Thoracic aorta (tissue), 2 donors: ENCODE results near the gene MPO. TPM values are rescaled to one million over a fixed set of nuclear protein-coding genes. Genes with fewer than 3 reads are reported as not detected.

Source experiments
- ATAC-seq: fragments of 150-250 bp; one replicate; pipeline ENCODE4 v1.8.0; 2017; ENCODE audit warnings: low read depth; ENCODE audit not compliant: insufficient number of reproducible peaks, low FRiP score
- DNase-seq: peaks from one replicate; pipeline ENCODE4 v3.0.0-alpha.2; 2020; ENCODE audit warnings: low spot score
- H3K27ac ChIP-seq, 2 donors: fragments of 200-600 bp; sonication (generic); 1 replicate in 1 of 2; 2 replicates in 1 of 2; pipeline ENCODE4 v1.5.1; 2016; ENCODE audit warnings: mild to moderate bottlenecking in 2 of 2, moderate library complexity in 2 of 2
- H3K27me3 ChIP-seq: fragments of 200-600 bp; sonication (generic); replicated peaks from 2 replicates; pipeline ENCODE4 v1.6.0; 2016; ENCODE audit warnings: mild to moderate bottlenecking; ENCODE audit not compliant: insufficient read depth
- H3K36me3 ChIP-seq: fragments of 200-600 bp; sonication (generic); one replicate; pipeline ENCODE4 v1.5.1; 2016
- H3K4me1 ChIP-seq, 2 donors: fragments of 200-600 bp; sonication (generic); 1 replicate in 1 of 2; 2 replicates in 1 of 2; pipeline versions ENCODE4 v1.5.1 to v1.6.0; 2016; ENCODE audit warnings: low read depth in 2 of 2, mild to moderate bottlenecking in 1 of 2; ENCODE audit not compliant: control insufficient read depth in 1 of 2
- H3K4me3 ChIP-seq: fragments of 200-600 bp; sonication (generic); 2 replicates; pipeline ENCODE4 v1.5.1; 2016; ENCODE audit warnings: mild to moderate bottlenecking
- H3K9me3 ChIP-seq: fragments of 200-600 bp; sonication (generic); 2 replicates; pipeline ENCODE4 v1.5.1; 2016
- total RNA-seq, 2 donors: library from RNA; depleted of rRNA; stranded (reverse); fragments of >200 nt; gene quantifications; one replicate each; pipeline versions ENCODE4 v1.1.0 to v1.2.3, GENCODE V29; 2016
- TF ChIP-seq, protein P1 (sequence below): fragments of 200-600 bp; sonication (generic); IDR thresholded peaks from one replicate; pipeline ENCODE4 v1.5.1; 2019; ENCODE audit warnings: antibody characterized with exemption

MPO gene
- total RNA-seq, 2 donors from 2014 or later, result 0.14 TPM; not detected in 1

DNA sequence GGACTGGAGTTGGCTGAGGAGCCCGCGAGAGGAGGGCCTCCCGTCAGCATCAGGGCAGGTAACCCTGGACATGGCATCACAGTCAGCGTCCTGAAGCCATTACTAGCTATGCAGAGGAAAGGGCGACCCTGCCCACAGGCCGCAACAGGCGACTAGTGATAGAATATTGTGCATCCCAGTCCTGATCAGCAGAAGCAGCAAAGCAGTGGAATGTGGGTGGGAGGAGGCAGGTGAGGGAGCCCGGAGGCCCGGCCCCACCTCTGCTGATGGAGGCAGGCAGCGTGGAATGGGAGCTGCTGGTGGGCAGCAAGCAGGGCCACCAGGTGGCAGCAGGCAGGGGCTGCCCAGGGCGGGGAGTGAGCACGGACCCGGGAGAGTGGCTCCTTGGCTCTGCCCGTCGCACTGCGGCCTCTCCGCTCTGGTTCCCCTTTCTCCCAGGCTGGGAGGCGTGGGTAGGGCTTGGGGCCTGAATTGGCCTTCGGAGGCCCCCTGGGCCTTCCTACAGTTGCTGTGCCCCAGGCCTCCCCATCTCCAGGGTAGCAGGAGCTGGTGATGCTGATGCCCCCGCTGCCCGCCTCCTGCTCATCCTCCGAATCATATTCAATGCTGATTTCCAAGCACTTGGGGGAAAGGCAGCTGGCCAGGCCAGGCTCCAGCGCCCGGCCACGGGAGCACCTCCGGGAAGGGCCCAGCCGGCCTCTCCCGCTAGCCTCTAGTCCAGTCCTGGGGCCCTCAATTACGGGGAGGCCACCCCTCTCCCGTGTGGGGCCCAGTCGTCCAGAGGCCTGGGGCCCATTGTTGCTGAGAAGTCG lies 27.6 kb upstream of the MPO start:
- H3K4me3 ChIP-seq, result no peak overlapping the region
- TF ChIP-seq, protein P1, sequence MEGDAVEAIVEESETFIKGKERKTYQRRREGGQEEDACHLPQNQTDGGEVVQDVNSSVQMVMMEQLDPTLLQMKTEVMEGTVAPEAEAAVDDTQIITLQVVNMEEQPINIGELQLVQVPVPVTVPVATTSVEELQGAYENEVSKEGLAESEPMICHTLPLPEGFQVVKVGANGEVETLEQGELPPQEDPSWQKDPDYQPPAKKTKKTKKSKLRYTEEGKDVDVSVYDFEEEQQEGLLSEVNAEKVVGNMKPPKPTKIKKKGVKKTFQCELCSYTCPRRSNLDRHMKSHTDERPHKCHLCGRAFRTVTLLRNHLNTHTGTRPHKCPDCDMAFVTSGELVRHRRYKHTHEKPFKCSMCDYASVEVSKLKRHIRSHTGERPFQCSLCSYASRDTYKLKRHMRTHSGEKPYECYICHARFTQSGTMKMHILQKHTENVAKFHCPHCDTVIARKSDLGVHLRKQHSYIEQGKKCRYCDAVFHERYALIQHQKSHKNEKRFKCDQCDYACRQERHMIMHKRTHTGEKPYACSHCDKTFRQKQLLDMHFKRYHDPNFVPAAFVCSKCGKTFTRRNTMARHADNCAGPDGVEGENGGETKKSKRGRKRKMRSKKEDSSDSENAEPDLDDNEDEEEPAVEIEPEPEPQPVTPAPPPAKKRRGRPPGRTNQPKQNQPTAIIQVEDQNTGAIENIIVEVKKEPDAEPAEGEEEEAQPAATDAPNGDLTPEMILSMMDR, result no peak
- no peak for ATAC-seq
- peaks cover 5% of the 10 kb centered on the region for H3K36me3 ChIP-seq
- H3K4me1 ChIP-seq, result no peaks in the 10 kb centered on the region
- DNase-seq, result no peak
- H3K9me3 ChIP-seq, result no peaks in the 10 kb centered on the region
- no peak overlapping the region for H3K27ac ChIP-seq
- no peaks in the 10 kb centered on the region for H3K27me3 ChIP-seq

DNA sequence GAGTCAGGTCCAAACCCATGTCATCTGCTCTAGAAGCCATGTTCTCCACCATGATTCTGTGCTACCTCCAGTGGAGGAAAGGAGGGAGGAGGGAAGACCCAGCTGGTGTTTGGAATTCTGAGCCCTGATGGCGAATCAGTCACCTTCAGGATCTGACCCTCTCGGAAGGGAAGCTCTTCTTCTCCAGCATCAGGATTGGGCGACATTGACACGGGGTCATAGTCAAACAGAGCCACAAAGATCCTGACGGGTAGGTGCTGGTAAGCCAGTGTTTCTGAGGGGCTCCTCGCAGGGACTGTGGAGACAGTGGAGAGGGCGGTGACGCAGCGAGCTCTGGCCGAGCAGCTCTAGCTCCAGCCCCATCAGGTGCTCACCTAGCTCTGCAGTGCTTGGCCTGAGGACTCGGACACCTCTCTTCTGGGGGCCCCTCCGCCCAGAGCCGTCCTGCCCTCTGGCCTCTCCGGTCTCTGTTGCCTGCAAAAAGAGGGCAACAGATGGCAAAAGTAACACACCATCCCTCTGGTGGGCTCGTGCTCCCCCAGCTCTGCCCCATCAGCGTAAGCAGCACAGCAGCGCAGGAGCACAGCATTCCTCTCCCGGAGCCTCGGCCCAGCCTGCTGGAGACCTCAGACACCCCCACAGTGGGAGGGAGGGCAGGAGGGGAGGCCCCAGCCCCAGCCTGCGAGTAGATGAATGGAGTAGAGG lies 26.9 kb upstream of the MPO start:
- H3K27me3 ChIP-seq, result no peaks in the 10 kb centered on the region
- H3K27ac ChIP-seq, result no peak overlapping the region
- H3K9me3 ChIP-seq, result no peaks in the 10 kb centered on the region
- TF ChIP-seq, protein P1, result no peak
- ATAC-seq, result no peak
- H3K4me3 ChIP-seq, result no peak overlapping the region
- H3K36me3 ChIP-seq, result peaks cover 5% of the 10 kb centered on the region
- DNase-seq, result no peak
- no peaks in the 10 kb centered on the region for H3K4me1 ChIP-seq

DNA sequence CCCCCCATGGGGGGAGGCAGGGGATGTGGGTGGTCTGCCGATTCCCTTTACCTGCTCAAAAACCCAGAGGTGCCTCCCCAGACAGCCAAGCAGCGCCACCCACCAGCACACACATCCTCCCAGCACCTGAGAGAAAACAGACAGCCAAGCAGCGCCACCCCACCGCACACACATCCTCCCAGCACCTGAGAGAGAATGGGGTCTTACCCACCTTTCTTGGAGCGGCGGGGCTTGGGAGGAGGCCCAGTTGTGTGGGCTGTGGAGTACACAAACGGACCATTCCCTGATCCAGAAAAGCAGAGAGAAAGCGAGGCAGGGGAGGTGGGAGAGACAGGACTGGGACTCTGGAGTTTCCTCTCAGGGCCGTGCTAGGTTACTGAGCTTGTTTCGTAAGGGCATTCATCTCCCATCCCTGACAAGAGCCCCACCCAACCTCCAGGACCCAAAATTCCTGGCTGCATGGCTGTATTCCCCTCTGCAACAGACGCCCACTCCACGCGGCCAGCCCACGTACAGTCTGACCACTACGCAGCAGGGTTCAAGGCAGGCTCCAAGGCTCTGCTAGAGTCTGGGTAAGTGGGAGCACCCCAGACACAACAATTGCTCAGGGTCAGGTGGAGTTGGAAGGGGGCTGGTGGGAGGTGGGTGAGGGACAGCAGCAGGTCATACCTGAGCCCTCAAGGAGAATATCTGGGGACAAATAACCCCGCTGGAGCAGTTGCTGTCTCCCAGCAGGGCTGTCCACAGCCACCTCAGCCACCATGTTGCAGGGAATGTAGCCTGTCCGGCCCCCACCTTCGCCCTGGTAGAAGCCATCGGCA lies 25.6 kb upstream of the MPO start:
- ATAC-seq, result no peak

DNA sequence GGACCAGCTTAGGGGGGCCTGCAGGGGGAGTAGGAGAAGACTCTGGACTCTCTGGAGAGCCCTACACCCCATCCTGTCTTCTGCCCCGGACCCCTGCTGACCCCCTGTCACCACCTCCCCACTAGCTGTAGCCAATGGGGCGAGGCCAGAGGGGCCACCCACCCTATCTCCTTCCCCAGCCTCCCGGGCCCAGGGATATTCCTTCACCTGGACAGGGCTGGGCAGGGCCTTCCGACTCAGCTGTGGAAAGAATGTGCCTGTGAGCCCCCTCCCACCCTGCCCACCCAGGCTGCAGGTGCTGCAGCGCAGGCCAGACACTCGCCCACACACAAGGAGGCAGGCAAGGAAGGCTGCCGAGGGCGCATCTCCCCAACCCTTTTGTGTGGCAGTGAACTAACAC lies 24.9 kb upstream of the MPO start:
- Histone ChIP-seq H3K27ac (no peak overlapping the region), H3K4me1 (no peaks in the 10 kb centered on the region), H3K4me3 (no peak overlapping the region), H3K36me3 (no peaks in the 10 kb centered on the region), H3K27me3 (no peaks in the 10 kb centered on the region), H3K9me3 (no peaks in the 10 kb centered on the region)
- TF ChIP-seq, protein P1, result no peak
- no peak for DNase-seq
- ATAC-seq, result no peak

More for the DNA sequence above, 25.6 kb upstream of the MPO start:
- no peaks in the 10 kb centered on the region for H3K27me3 ChIP-seq
- no peaks in the 10 kb centered on the region for H3K9me3 ChIP-seq
- TF ChIP-seq, protein P1, result no peak
- H3K4me1 ChIP-seq, result no peaks in the 10 kb centered on the region
- H3K27ac ChIP-seq, result no peak overlapping the region
- H3K36me3 ChIP-seq, result peaks cover 5% of the 10 kb centered on the region
- DNase-seq, result no peak
- H3K4me3 ChIP-seq, result no peak overlapping the region
